Keratinocyte (primary cell): Measurements from ENCODE around the gene KLC1. TPM values are rescaled to one million over a fixed set of nuclear protein-coding genes. Genes with fewer than 3 reads are reported as not detected.

Experiments
- DNase-seq: peaks from one replicate; pipeline ENCODE4 v3.0.0-alpha.2; 2011; ENCODE audit warnings: low read depth, missing footprints, low spot score
- FAIRE-seq: peaks from 2 replicates; lab custom pipeline; 2011; peaks lifted over from hg19 to GRCh38; lab: Jason Lieb, UNC
- H2AFZ ChIP-seq: 2 replicates; pipeline ENCODE4 v1.6.0; 2012; ENCODE audit warnings: low read length, control low read depth, inconsistent platforms; ENCODE audit not compliant: control insufficient read depth
- H3K27ac ChIP-seq: 2 replicates; pipeline ENCODE4 v1.5.1; 2011; ENCODE audit warnings: low read length; ENCODE audit not compliant: control insufficient read depth, insufficient read depth
- H3K27me3 ChIP-seq: 3 replicates; pipeline ENCODE4 v1.6.0; 2011; ENCODE audit warnings: low read length; ENCODE audit not compliant: control insufficient read depth, insufficient read depth; ENCODE audit errors: extremely low read depth
- H3K36me3 ChIP-seq, 2 experiments: 2 replicates in 1 of 2; 3 replicates in 1 of 2; pipeline ENCODE4 v1.5.1; 2011; ENCODE audit warnings: low read length in 2 of 2, mild to moderate bottlenecking in 1 of 2; ENCODE audit not compliant: control insufficient read depth in 2 of 2, insufficient read depth in 2 of 2; ENCODE audit errors: extremely low read depth in 1 of 2
- H3K4me1 ChIP-seq: 3 replicates; pipeline ENCODE4 v1.5.1; 2011; ENCODE audit warnings: low read length; ENCODE audit not compliant: control insufficient read depth, insufficient read depth; ENCODE audit errors: extremely low read depth
- H3K4me2 ChIP-seq: 3 replicates; pipeline ENCODE4 v1.6.0; 2011; ENCODE audit warnings: low read depth, low read length; ENCODE audit not compliant: control insufficient read depth, insufficient read depth; ENCODE audit errors: extremely low read depth
- H3K4me3 ChIP-seq, 3 experiments: fragments of 200-600 bp in 1 of 3; sonication (generic) in 1 of 3; 2 replicates in 2 of 3; 3 replicates in 1 of 3; pipeline ENCODE4 v1.5.1; 2011 to 2016; ENCODE audit warnings: low read length in 3 of 3, mild to moderate bottlenecking in 3 of 3, control low read depth in 2 of 3, inconsistent platforms in 1 of 3, low read depth in 1 of 3, mixed read lengths in 1 of 3, mixed run types in 1 of 3, moderate library complexity in 1 of 3; ENCODE audit not compliant: control insufficient read depth in 2 of 3, insufficient read depth in 2 of 3; ENCODE audit errors: extremely low read depth in 1 of 3
- H3K79me2 ChIP-seq: 2 replicates; pipeline ENCODE4 v1.6.0; 2012; ENCODE audit warnings: low read length; ENCODE audit not compliant: control insufficient read depth, insufficient read depth
- H3K9ac ChIP-seq: 3 replicates; pipeline ENCODE4 v1.6.0; 2011; ENCODE audit warnings: low read length; ENCODE audit not compliant: control insufficient read depth, insufficient read depth; ENCODE audit errors: extremely low read depth
- H3K9me1 ChIP-seq: 3 replicates; pipeline ENCODE4 v1.6.0; 2011; ENCODE audit warnings: low read length; ENCODE audit not compliant: control insufficient read depth, insufficient read depth; ENCODE audit errors: extremely low read depth
- H3K9me3 ChIP-seq: 2 replicates; pipeline ENCODE4 v1.5.1; 2012; ENCODE audit warnings: low read depth, low read length; ENCODE audit not compliant: control insufficient read depth
- H4K20me1 ChIP-seq: 3 replicates; pipeline ENCODE4 v1.6.0; 2011; ENCODE audit warnings: low read length; ENCODE audit not compliant: control insufficient read depth, insufficient read depth; ENCODE audit errors: extremely low read depth
- CTCF ChIP-seq, 3 experiments: IDR thresholded peaks in 1 of 3; conservative IDR thresholded peaks in 1 of 3; optimal IDR thresholded peaks in 1 of 3; 2 replicates in 2 of 3; 3 replicates in 1 of 3; pipeline versions ENCODE3 to v1.5.1; 2011; ENCODE audit warnings: low read length in 3 of 3, mild to moderate bottlenecking in 3 of 3, moderate library complexity in 2 of 3, control low read depth in 1 of 3, inconsistent platforms in 1 of 3; ENCODE audit not compliant: insufficient read depth in 2 of 3; ENCODE audit errors: extremely low read depth in 1 of 3
- EZH2 ChIP-seq: IDR thresholded peaks from one replicate; pipeline ENCODE4 v1.6.1; 2012; ENCODE audit warnings: inconsistent platforms, mild to moderate bottlenecking, low read length, moderate library complexity
- dilution Hi-C: fragments of 300-500 bp; cut with MboI; formaldehyde crosslinking; loops from one replicate; pipeline ENCODE4 v1.7.0; 2020; ENCODE audit warnings: low sequenced_read_pairs; ENCODE audit not compliant: extremely low pct_ligation_motif_present
- polyA plus RNA-seq, 5 experiments: library from polyadenylated mRNA; depleted of rRNA in 3 of 5; stranded (reverse) in 3 of 5; stranded (forward) in 1 of 5; unstranded in 1 of 5; fragments of >200 nt; gene quantifications; 1 replicate in 1 of 5; 2 replicates in 3 of 5; 3 replicates in 1 of 5; pipeline versions ENCODE4 v1.2.1 to v1.2.3, GENCODE V29; 2011 to 2012; ENCODE audit warnings: missing spikeins in 2 of 5, low read depth in 1 of 5, low replicate concordance in 1 of 5

Gene KLC1
- polyA plus RNA-seq, 1 donor (not counting 4 experiments of a cell fraction or from before 2014, with no cell fraction given): 130 TPM

DNA sequence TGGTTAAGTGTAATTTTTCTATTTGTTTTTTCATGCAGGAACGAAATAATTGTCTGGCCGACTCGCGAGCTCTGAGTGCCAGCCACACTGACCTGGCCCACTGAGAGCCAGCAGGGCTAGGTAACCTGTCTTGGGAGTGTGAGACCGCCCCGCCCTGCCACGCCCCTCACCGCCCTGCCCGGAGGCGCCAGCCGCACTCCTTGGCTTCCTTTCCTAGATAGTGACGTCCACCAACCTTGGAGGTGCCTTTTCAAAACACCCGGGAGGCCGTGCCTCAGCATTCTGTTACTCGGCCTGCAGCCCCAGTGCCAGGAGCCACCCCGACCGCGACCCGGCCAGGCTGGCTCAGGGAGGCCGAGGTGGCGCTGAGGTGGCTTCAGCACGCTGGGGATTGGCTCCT, 64.5 kb downstream of the KLC1 start:
- Histone ChIP-seq H3K79me2 (peaks cover 14% of the 10 kb centered on the region), H4K20me1 (peaks cover 28% of the 10 kb centered on the region)

DNA sequence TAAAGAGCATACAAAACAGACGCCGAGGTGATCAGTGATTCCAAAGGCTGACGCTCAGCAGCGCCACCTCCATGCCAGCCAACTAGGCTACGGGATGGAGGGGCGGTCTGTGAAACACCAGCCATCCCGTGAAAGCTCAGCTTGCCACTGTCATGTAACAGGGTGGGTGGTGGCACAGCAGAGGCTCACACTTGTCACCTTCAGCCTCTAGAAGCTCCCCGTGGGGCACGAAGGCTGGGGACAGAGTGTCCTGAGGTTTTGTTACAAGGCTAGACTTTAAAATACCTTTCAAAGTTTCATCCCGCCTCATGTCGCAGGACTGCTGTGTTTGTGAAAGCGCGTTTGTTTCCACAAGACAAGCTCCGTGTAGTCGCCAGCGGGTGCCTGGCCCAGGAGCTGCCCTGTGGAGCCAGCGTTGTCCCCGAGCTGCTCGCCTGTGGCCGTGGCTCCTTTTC, 65.6 kb downstream of the KLC1 start:
- DNase-seq: no peak
- peaks cover 28 to 38% of the 10 kb centered on the region in 2 experiments for H3K36me3 ChIP-seq
- FAIRE-seq: no peak
- H3K9me1 ChIP-seq: no peaks in the 10 kb centered on the region
- H2AFZ ChIP-seq: no peak overlapping the region
- H3K4me1 ChIP-seq: peaks cover 29% of the 10 kb centered on the region
- no peak overlapping the region for H3K4me3 ChIP-seq
- H3K9me3 ChIP-seq: no peaks in the 10 kb centered on the region
- peaks cover 16% of the 10 kb centered on the region for H3K79me2 ChIP-seq
- peaks cover 28% of the 10 kb centered on the region for H4K20me1 ChIP-seq
- no peak overlapping the region for H3K4me2 ChIP-seq
- dilution Hi-C loops: no loop called here
- TF ChIP-seq CTCF (optimal IDR thresholded peaks at IDR 0.05 in 1 of 3, IDR thresholded peaks at IDR 0.05 in 1 of 3, conservative IDR thresholded peaks at IDR 0.05 in 1 of 3; ENCODE audit: extremely low read depth in 1 of 3, insufficient read depth in 2 of 3, low read length in 3 of 3) (peak in 1 of 3 experiments; percentile 14), EZH2 (no peak)
- H3K27ac ChIP-seq: no peak overlapping the region
- H3K27me3 ChIP-seq: no peaks in the 10 kb centered on the region
- H3K9ac ChIP-seq: no peak overlapping the region

More for the DNA sequence above, 64.5 kb downstream of the KLC1 start:
- no peak for DNase-seq
- Histone ChIP-seq H3K27me3 (no peaks in the 10 kb centered on the region), H3K4me1 (peaks cover 32% of the 10 kb centered on the region), H3K4me3 (no peak overlapping the region), H2AFZ (no peak overlapping the region), H3K9me3 (no peaks in the 10 kb centered on the region), H3K9me1 (no peaks in the 10 kb centered on the region), H3K4me2 (no peak overlapping the region), H3K9ac (no peak overlapping the region), H3K36me3 (peaks cover 22 to 37% of the 10 kb centered on the region in 2 experiments), H3K27ac (peak overlapping the region; percentile 28)
- no peak for FAIRE-seq
- dilution Hi-C loops: no loop called here
- no peak for TF ChIP-seq CTCF (optimal IDR thresholded peaks at IDR 0.05 in 1 of 3, IDR thresholded peaks at IDR 0.05 in 1 of 3, conservative IDR thresholded peaks at IDR 0.05 in 1 of 3; ENCODE audit: extremely low read depth in 1 of 3, insufficient read depth in 2 of 3, low read length in 3 of 3)
- TF ChIP-seq EZH2: no peak
